Small intestine (tissue), 7 donors: Measurements from ENCODE around the gene SPRY4. TPM values are rescaled to one million over a fixed set of nuclear protein-coding genes. Genes with fewer than 3 reads are reported as not detected.
A peak's percentile ranks its signal among the peaks of the same experiment; 100 is the strongest.
"Not testable (repeated sequence)": the region's sequence is repeated elsewhere in the genome, so short reads cannot be mapped to it uniquely, and the experiment has no call there.

Experiments
- DNase-seq, 2 donors: peaks; one replicate each; pipeline versions ENCODE4 v3.0.0 to v3.0.0-alpha.2; 2013
- FAIRE-seq: peaks from 2 replicates; lab custom pipeline; 2012; peaks lifted over from hg19 to GRCh38; lab: Jason Lieb, UNC
- H3K27ac ChIP-seq, 3 donors: one replicate each; pipeline ENCODE4 v1.5.1; 2013; ENCODE audit warnings: low read length in 2 of 3, mild to moderate bottlenecking in 2 of 3, control low read depth in 1 of 3, inconsistent platforms in 1 of 3, low read depth in 1 of 3, moderate library complexity in 1 of 3
- H3K27me3 ChIP-seq, 3 donors: one replicate each; pipeline ENCODE4 v1.6.1; 2013; ENCODE audit warnings: low read length in 3 of 3, inconsistent platforms in 1 of 3; ENCODE audit not compliant: control insufficient read depth in 3 of 3, insufficient read depth in 3 of 3
- H3K36me3 ChIP-seq, 3 donors: one replicate each; pipeline ENCODE4 v1.6.1; 2013; ENCODE audit warnings: low read length in 3 of 3, inconsistent platforms in 1 of 3, low read depth in 1 of 3, mild to moderate bottlenecking in 1 of 3, moderate library complexity in 1 of 3; ENCODE audit not compliant: control insufficient read depth in 3 of 3, insufficient read depth in 2 of 3
- H3K4me1 ChIP-seq, 3 donors: one replicate each; pipeline ENCODE4 v1.6.1; 2013; ENCODE audit warnings: low read length in 2 of 3, inconsistent platforms in 1 of 3, low read depth in 1 of 3, mild to moderate bottlenecking in 1 of 3, moderate library complexity in 1 of 3; ENCODE audit not compliant: control insufficient read depth in 3 of 3, insufficient read depth in 2 of 3
- H3K4me3 ChIP-seq, 3 donors: one replicate each; pipeline ENCODE4 v1.5.1; 2013; ENCODE audit warnings: low read length in 3 of 3, control low read depth in 1 of 3, inconsistent platforms in 1 of 3, low read depth in 1 of 3, mild to moderate bottlenecking in 1 of 3, moderate library complexity in 1 of 3
- H3K9me3 ChIP-seq, 2 donors: one replicate each; pipeline ENCODE4 v1.6.1; 2013; ENCODE audit warnings: low read depth in 1 of 2, low read length in 1 of 2; ENCODE audit not compliant: control insufficient read depth in 2 of 2, insufficient read depth in 1 of 2
- WGBS, 3 donors: extraction: QIAGEN DNeasy Blood & Tissue Kit; methylation state at CpG; one replicate each; pipeline ENCODE4 v1.1.7; 2013; 5-methylcytosine and 5-hydroxymethylcytosine counted together
- polyA plus RNA-seq, 4 donors: library from polyadenylated mRNA; stranded (reverse) in 3 of 4; unstranded in 1 of 4; fragments of 200-250 nt in 3 of 4; fragments of 120-200 nt in 1 of 4; gene quantifications; one replicate each; pipeline versions ENCODE4 v1.2.1 to v1.2.3, GENCODE V29; 2013
- donor health status: healthy with polysubstance abuse.
- donor health status: control.
- donor health status: control.
- donor health status: Bipolar disorder and iron deficiency.
- donor health status: healthy.

The SPRY4 gene
- polyA plus RNA-seq, 4 donors, result 1.4 to 37.0 (median 6.9) TPM

GRCh38 chr5:142281966-142282365 is 42.9 kb downstream of the SPRY4 start:
- Histone ChIP-seq H3K9me3 (no peaks in the 10 kb centered on the region), H3K36me3 (no peaks in the 10 kb centered on the region), H3K27ac (no peak overlapping the region), H3K4me1 (peaks cover 0 to 6% (median 2%) of the 10 kb centered on the region in 3 donors), H3K27me3 (no peaks in the 10 kb centered on the region), H3K4me3 (no peak overlapping the region)
- 91 to 94% (median 92%) methylated on average over 6 of the region's 6 CpGs for WGBS, 3 donors
- DNase-seq (no peak), FAIRE-seq (no peak)

- Histone ChIP-seq H3K27me3 (no peaks in the 10 kb centered on the region), H3K4me3 (no peak overlapping the region), H3K36me3 (no peaks in the 10 kb centered on the region), H3K27ac (no peak overlapping the region), H3K9me3 (no peaks in the 10 kb centered on the region), H3K4me1 (peaks cover 0 to 6% (median 2%) of the 10 kb centered on the region in 3 donors)
- DNase-seq (no peak), FAIRE-seq (no peak)
- 74 to 85% (median 83%) methylated on average over 6 of the region's 6 CpGs for WGBS, 3 donors
Observed at GRCh38 chr5:142281008-142281367, 43.8 kb downstream of the SPRY4 start.

- H3K36me3 ChIP-seq, result no peaks in the 10 kb centered on the region
- peaks cover 0 to 6% (median 2%) of the 10 kb centered on the region in 3 donors for H3K4me1 ChIP-seq
- DNase-seq, result no peak
- FAIRE-seq, result no peak
- peak overlapping the region in 1 of 3 donors; percentile 44 for H3K27ac ChIP-seq
- H3K4me3 ChIP-seq, result no peak overlapping the region
- 60 to 82% (median 74%) methylated on average over 17 of the region's 17 CpGs for WGBS, 3 donors
- no peaks in the 10 kb centered on the region for H3K9me3 ChIP-seq
- no peaks in the 10 kb centered on the region for H3K27me3 ChIP-seq
Observed at GRCh38 chr5:142280066-142281007, 44.5 kb downstream of the SPRY4 start.

- H3K9me3 ChIP-seq, result no peaks in the 10 kb centered on the region
- H3K27ac ChIP-seq, result no peak overlapping the region
- whole genome bisulfite sequencing, 3 donors, result 93 to 100% (median 93%) methylated on average over 1 of the region's 1 CpG
- H3K36me3 ChIP-seq, result no peaks in the 10 kb centered on the region
- FAIRE-seq (no peak), DNase-seq (no peak)
- peaks cover 0 to 6% (median 2%) of the 10 kb centered on the region in 3 donors for H3K4me1 ChIP-seq
- H3K4me3 ChIP-seq, result no peak overlapping the region
- H3K27me3 ChIP-seq, result no peaks in the 10 kb centered on the region
Observed at GRCh38 chr5:142278627-142279026, 46.2 kb downstream of the SPRY4 start.

GRCh38 chr5:142277796-142278195 is 47.0 kb downstream of the SPRY4 start:
- no peak for FAIRE-seq
- no peaks in the 10 kb centered on the region for H3K27me3 ChIP-seq
- 36 to 68% (median 42%) methylated on average over 3 of the region's 3 CpGs for WGBS, 3 donors
- no peak overlapping the region for H3K4me3 ChIP-seq
- peaks cover 0 to 6% (median 2%) of the 10 kb centered on the region in 3 donors for H3K4me1 ChIP-seq
- no peak for DNase-seq
- H3K36me3 ChIP-seq, result no peaks in the 10 kb centered on the region
- H3K9me3 ChIP-seq, result no peaks in the 10 kb centered on the region
- no peak overlapping the region for H3K27ac ChIP-seq

GRCh38 chr5:142276517-142276916 is 48.3 kb downstream of the SPRY4 start:
- Histone ChIP-seq H3K27me3 (no peaks in the 10 kb centered on the region), H3K36me3 (no peaks in the 10 kb centered on the region), H3K4me3 (no peak overlapping the region), H3K9me3 (no peaks in the 10 kb centered on the region), H3K27ac (no peak overlapping the region), H3K4me1 (peaks cover 0 to 6% (median 2%) of the 10 kb centered on the region in 3 donors)
- DNase-seq, result no peak
- 76 to 77% (median 77%) methylated on average over 6 of the region's 6 CpGs for WGBS, 3 donors
- FAIRE-seq, result no peak

GRCh38 chr5:142275496-142275895 is 49.3 kb downstream of the SPRY4 start:
- peak in 1 of 2 donors; percentile 57 for DNase-seq
- 19 to 65% (median 44%) methylated on average over 3 of the region's 3 CpGs for WGBS, 3 donors
- Histone ChIP-seq H3K4me1 (peaks cover 0 to 6% (median 2%) of the 10 kb centered on the region in 3 donors), H3K27ac (no peak overlapping the region), H3K4me3 (no peak overlapping the region), H3K27me3 (no peaks in the 10 kb centered on the region), H3K36me3 (no peaks in the 10 kb centered on the region), H3K9me3 (no peaks in the 10 kb centered on the region)
- FAIRE-seq, result no peak

GRCh38 chr5:142272596-142272995 is 52.2 kb downstream of the SPRY4 start:
- H3K4me3 ChIP-seq, H3K4me1 ChIP-seq, H3K9me3 ChIP-seq, DNase-seq, FAIRE-seq, H3K27ac ChIP-seq, H3K36me3 ChIP-seq, H3K27me3 ChIP-seq: not testable (repeated sequence)
- 69 to 88% (median 75%) methylated on average over 5 of the region's 5 CpGs for WGBS, 3 donors
